SK-MEL-5 (cell line): Measurements from ENCODE around the gene SLK. TPM values are rescaled to one million over a fixed set of nuclear protein-coding genes. Genes with fewer than 3 reads are reported as not detected.

Experiments
- DNase-seq: peaks from one replicate; pipeline ENCODE4 v3.0.0-alpha.2; 2016; ENCODE audit warnings: low read depth, low spot score
- in situ Hi-C: cut with HindIII; loops from 2 replicates; pipeline ENCODE4 v1.10.0; 2016; ENCODE audit warnings: low sequenced_read_pairs, high pct_unique_total_duplicates, low pct_unique_long_range_greater_than_20kb
- total RNA-seq: library from RNA; depleted of rRNA; stranded (reverse); fragments of >200 nt; shearing (Covaris generic); gene quantifications from 2 replicates; pipeline ENCODE4 v1.2.3, GENCODE V29; 2014

Gene SLK
- total RNA-seq, 1 experiment from 2014 or later: 29.0 TPM

- no peak for DNase-seq
- in situ Hi-C loops: no loop called here
Measured at GRCh38 chr10:103933557-103934121, 33.3 kb upstream of the SLK start.

- DNase-seq: no peak
- in situ Hi-C loops: no loop called here
Measured at GRCh38 chr10:103934308-103934707, 32.6 kb upstream of the SLK start.

- DNase-seq: no peak
- in situ Hi-C loops: no loop called here
Measured at GRCh38 chr10:103936022-103936421, 30.9 kb upstream of the SLK start.

- in situ Hi-C loops: no loop called here
- DNase-seq: no peak
Measured at GRCh38 chr10:103939522-103939921, 27.4 kb upstream of the SLK start.

- DNase-seq: peak; percentile 68
- in situ Hi-C loops: no loop called here
Measured at GRCh38 chr10:103941801-103942200, 25.1 kb upstream of the SLK start.

GRCh38 chr10:103942866-103943265 lies 24.1 kb upstream of the SLK start:
- in situ Hi-C loops: no loop called here

GRCh38 chr10:103947799-103948516 lies 19.0 kb upstream of the SLK start:
- in situ Hi-C loops: no loop called here

More at GRCh38 chr10:103942866-103943265, 24.1 kb upstream of the SLK start:
- DNase-seq: peak; percentile 73

GRCh38 chr10:103949728-103950127 lies 17.2 kb upstream of the SLK start:
- in situ Hi-C loops: no loop called here
- DNase-seq: no peak

More at GRCh38 chr10:103947799-103948516, 19.0 kb upstream of the SLK start:
- no peak for DNase-seq

GRCh38 chr10:103951183-103951582 lies 15.8 kb upstream of the SLK start:
- in situ Hi-C loops: no loop called here
- DNase-seq: no peak

- in situ Hi-C loops: no loop called here
- no peak for DNase-seq
Measured at GRCh38 chr10:103951942-103952341, 15.0 kb upstream of the SLK start.

- in situ Hi-C loops: no loop called here
- no peak for DNase-seq
Measured at GRCh38 chr10:103954543-103954942, 12.4 kb upstream of the SLK start.

GRCh38 chr10:103958996-103959395 lies 7.9 kb upstream of the SLK start:
- in situ Hi-C loops: no loop called here
- DNase-seq: no peak

GRCh38 chr10:103960103-103960502 lies 6.8 kb upstream of the SLK start:
- no peak for DNase-seq
- in situ Hi-C loops: no loop called here

- in situ Hi-C loops: no loop called here
- DNase-seq: no peak
Measured at GRCh38 chr10:103967448-103968071, 620 bp downstream of the SLK start.

- in situ Hi-C loops: no loop called here
Measured at GRCh38 chr10:103968441-103969391, 1.8 kb downstream of the SLK start.

GRCh38 chr10:103969436-103969835 lies 2.5 kb downstream of the SLK start:
- in situ Hi-C loops: no loop called here
- peak; percentile 48 for DNase-seq

More at GRCh38 chr10:103968441-103969391, 1.8 kb downstream of the SLK start:
- DNase-seq: no peak

GRCh38 chr10:103969857-103970627 lies 3.1 kb downstream of the SLK start:
- in situ Hi-C loops: no loop called here
- DNase-seq: no peak
